ENCODE data around the gene TFCP2L1.

The TFCP2L1 gene

DNA sequence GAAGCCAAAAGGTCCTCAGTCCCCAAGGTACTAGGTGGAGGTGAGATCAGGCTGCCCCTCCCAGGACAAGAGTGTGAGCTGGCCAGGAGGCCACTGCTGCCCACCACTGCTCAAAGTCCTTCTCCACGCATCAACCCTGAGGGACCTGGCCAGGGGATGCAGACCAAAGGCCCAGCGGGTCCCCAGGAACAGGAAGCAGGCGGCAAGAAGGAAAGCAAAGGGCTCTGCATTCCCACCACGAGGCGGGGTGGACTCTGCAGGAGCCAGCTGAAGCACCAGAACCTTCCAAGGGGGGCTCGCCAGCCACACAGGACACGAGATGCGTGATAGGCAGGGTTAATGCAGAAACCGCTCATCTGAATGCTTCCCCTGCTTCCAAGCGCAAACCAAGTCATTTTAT, 67.4 kb downstream of the TFCP2L1 start:
- no peak for DNase-seq (ENCODE audit: low spot score)
- in situ Hi-C loops (cut with MboI; ENCODE audit: low pct_unique_long_range_greater_than_20kb, low sequenced_read_pairs, unreplicated experiment): no loop called here
- TF ChIP-seq, protein P1, sequence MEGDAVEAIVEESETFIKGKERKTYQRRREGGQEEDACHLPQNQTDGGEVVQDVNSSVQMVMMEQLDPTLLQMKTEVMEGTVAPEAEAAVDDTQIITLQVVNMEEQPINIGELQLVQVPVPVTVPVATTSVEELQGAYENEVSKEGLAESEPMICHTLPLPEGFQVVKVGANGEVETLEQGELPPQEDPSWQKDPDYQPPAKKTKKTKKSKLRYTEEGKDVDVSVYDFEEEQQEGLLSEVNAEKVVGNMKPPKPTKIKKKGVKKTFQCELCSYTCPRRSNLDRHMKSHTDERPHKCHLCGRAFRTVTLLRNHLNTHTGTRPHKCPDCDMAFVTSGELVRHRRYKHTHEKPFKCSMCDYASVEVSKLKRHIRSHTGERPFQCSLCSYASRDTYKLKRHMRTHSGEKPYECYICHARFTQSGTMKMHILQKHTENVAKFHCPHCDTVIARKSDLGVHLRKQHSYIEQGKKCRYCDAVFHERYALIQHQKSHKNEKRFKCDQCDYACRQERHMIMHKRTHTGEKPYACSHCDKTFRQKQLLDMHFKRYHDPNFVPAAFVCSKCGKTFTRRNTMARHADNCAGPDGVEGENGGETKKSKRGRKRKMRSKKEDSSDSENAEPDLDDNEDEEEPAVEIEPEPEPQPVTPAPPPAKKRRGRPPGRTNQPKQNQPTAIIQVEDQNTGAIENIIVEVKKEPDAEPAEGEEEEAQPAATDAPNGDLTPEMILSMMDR (IDR thresholded peaks at IDR 0.05; ENCODE audit: extremely low read depth, insufficient read depth, missing control alignments): no peak

DNA sequence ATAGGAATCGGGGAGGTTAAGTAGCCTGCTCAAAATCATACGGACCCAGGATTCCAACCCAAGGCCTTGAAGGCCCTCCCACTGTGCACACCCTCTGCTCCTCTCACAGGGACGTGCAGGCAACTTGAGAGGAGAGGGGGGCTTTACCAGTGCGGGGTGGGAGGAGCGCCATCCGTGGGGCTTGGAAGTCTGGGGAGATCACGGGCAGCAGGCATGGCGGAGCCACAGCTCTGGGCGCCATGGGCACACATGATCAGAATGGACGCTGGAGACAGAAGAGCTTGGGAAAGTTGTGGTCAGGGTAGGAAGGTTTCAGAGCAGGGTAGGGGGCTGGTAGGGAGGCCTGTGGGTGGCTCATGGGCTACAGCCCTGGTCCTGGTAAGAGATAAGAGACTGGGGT, 70.7 kb downstream of the TFCP2L1 start:
- DNase-seq (ENCODE audit: low spot score): no peak
- TF ChIP-seq, protein P1 (IDR thresholded peaks at IDR 0.05; ENCODE audit: extremely low read depth, insufficient read depth, missing control alignments): no peak
- in situ Hi-C loops (cut with MboI; ENCODE audit: low pct_unique_long_range_greater_than_20kb, low sequenced_read_pairs, unreplicated experiment): no loop called here

DNA sequence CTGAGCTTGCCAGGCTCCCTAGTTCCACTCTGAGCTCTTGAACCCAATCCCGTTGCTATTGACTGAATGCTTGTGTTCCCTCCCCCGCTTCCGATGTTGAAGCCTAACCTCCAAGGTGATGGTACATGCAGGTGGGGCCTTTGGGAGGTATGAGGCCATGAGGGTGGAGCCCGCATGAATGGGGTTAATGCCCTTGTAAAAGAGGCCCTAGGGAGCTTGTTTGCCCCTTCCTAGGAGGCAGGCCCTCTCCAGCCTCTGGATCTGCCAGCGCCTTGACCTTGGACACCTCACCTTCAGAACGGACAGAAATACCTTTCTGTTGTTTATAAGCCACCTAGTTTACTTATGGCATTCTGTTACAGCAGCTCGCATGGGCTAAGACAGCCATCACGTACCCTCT, 71.6 kb downstream of the TFCP2L1 start:
- TF ChIP-seq, protein P1 (IDR thresholded peaks at IDR 0.05; ENCODE audit: extremely low read depth, insufficient read depth, missing control alignments): no peak
- DNase-seq (ENCODE audit: low spot score): no peak
- in situ Hi-C loops (cut with MboI; ENCODE audit: low pct_unique_long_range_greater_than_20kb, low sequenced_read_pairs, unreplicated experiment): no loop called here

DNA sequence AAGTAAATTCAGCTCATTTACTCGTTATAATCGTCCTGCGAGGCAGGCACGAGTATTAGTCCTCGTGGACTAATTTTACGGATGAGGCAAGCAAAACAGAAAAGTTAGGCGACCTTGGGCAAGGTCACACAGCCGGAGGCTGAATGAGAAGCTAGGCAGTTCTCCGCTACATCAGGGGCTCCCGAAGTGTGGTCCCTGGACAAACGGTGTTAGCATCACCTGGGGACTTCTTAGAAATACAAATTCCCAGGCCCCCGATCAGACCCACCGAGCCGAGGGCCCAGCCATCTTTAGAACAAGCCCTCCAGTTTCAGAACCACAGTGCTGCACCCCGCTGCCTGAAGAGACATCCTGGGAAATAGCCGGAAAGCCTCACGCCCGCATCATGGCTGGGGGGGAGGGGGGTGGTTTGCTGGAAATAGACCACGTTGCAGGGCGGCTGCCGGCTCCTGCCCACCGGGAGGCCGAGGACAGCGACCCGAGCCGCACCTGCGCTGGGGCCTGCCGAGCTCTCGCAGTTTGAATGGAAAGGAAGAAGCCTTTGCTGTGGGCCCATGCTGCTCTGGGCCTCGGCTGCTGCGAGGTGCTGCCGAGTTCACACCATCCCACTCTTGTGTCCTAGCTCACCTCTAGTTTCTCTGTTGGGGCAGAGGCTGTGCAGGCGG, 72.2 kb downstream of the TFCP2L1 start:
- in situ Hi-C loops (cut with MboI; ENCODE audit: low pct_unique_long_range_greater_than_20kb, low sequenced_read_pairs, unreplicated experiment): no loop called here
- TF ChIP-seq, protein P1 (IDR thresholded peaks at IDR 0.05; ENCODE audit: extremely low read depth, insufficient read depth, missing control alignments): no peak
- DNase-seq (ENCODE audit: low spot score): no peak

DNA sequence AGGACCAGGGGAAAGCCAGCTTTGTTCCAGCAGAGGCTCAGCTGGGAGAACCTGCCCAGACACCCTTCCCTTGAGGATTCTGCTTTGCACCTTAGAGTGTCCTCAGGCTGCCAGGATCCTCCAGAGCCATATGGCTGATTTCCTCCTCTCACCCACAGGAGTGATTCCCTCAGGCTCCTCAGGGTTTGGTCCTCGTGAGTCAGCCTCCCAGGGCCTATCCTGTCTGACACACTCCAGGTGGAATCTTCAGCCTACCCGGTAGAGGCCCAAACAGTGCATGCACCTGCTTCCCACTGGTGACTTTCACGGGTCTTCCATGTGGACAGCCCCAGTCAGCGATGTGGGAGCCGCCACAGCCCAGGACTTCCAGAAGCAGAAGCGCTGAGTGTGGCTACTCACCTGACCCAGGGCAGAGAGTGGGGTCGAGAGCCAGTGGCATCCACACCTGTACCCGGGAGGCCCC, 73.3 kb downstream of the TFCP2L1 start:
- TF ChIP-seq, protein P1 (IDR thresholded peaks at IDR 0.05; ENCODE audit: extremely low read depth, insufficient read depth, missing control alignments): no peak
- in situ Hi-C loops (cut with MboI; ENCODE audit: low pct_unique_long_range_greater_than_20kb, low sequenced_read_pairs, unreplicated experiment): no loop called here
- DNase-seq (ENCODE audit: low spot score): no peak

DNA sequence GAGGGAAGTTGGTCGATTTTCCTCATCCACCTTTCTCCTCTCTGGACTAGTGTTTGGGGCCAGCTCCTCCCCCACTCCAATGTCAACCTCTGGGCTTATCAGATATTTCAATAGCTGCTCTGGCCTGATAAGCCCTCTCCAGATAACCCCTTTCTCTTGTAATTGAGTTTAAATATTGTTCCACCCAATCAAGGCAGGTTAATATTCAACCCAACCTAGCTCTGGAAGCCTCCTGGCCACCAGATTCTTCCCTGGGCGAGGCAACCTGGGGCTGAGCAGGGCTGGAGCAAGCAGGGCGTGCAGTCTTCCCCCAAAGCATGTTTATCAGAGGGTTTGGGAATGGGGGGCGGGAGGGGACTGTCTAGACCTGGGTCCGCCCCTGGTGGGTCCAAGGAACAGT, 73.8 kb downstream of the TFCP2L1 start:
- in situ Hi-C loops (cut with MboI; ENCODE audit: low pct_unique_long_range_greater_than_20kb, low sequenced_read_pairs, unreplicated experiment): no loop called here
- DNase-seq (ENCODE audit: low spot score): no peak
- TF ChIP-seq, protein P1 (IDR thresholded peaks at IDR 0.05; ENCODE audit: extremely low read depth, insufficient read depth, missing control alignments): no peak
